T-helper 1 cell treated with Interleukin-12 subunit alpha and Interleukin-12 subunit beta and Interleukin-4 antibody, amounts not matched to agents 30 μg/mL and 1 μg/mL, for 36 hours (primary cell): ENCODE data around the gene AMBN.
"Not testable (repeated sequence)": the region's sequence is repeated elsewhere in the genome, so short reads cannot be mapped to it uniquely, and the experiment has no call there.

ENCODE experiments used
- H3K27ac Mint-ChIP-seq: one replicate; pipeline ENCODE4 v1.8.0; 2021; ENCODE audit warnings: mild to moderate bottlenecking, mixed read lengths
- H3K27me3 Mint-ChIP-seq: one replicate; pipeline ENCODE4 v1.8.0; 2021; ENCODE audit warnings: low read depth, mixed read lengths
- H3K36me3 Mint-ChIP-seq: one replicate; pipeline ENCODE4 v1.8.0; 2021; ENCODE audit warnings: low read depth, mixed read lengths
- H3K4me1 Mint-ChIP-seq: one replicate; pipeline ENCODE4 v1.8.0; 2021; ENCODE audit warnings: low read depth, mixed read lengths
- H3K4me3 Mint-ChIP-seq: one replicate; pipeline ENCODE4 v1.8.0; 2021; ENCODE audit warnings: mild to moderate bottlenecking, moderate library complexity, mixed read lengths
- H3K9me3 Mint-ChIP-seq: one replicate; pipeline ENCODE4 v1.8.0; 2021; ENCODE audit warnings: mixed read lengths

AMBN gene

GRCh38 chr4:70628444-70628843 lies 36.4 kb downstream of the AMBN start, which contains the start of gene ENAM:
TSS of gene ENAM (plus strand) at chr4:70628744. CDS start at chr4:70629501, 757 bp downstream.
- Mint-ChIP-seq H3K4me3 (no peak within 1 kb of the TSS), H3K9me3 (no peaks in the 10 kb centered on the region), H3K27me3 (peaks cover 4% of the 10 kb centered on the region), H3K36me3 (no peaks in the 10 kb centered on the region), H3K4me1 (no peaks in the 10 kb centered on the region), H3K27ac (no peak within 1 kb of the TSS)

GRCh38 chr4:70629469-70630090 lies 37.5 kb downstream of the AMBN start:
- H3K27me3 Mint-ChIP-seq, result peaks cover 7% of the 10 kb centered on the region

GRCh38 chr4:70630162-70630561 lies 38.1 kb downstream of the AMBN start:
- H3K4me3 Mint-ChIP-seq, result no peak overlapping the region
- no peaks in the 10 kb centered on the region for H3K36me3 Mint-ChIP-seq
- H3K4me1 Mint-ChIP-seq, result no peaks in the 10 kb centered on the region
- no peaks in the 10 kb centered on the region for H3K9me3 Mint-ChIP-seq
- H3K27me3 Mint-ChIP-seq, result peaks cover 7% of the 10 kb centered on the region
- H3K27ac Mint-ChIP-seq, result no peak overlapping the region

More at GRCh38 chr4:70629469-70630090, 37.5 kb downstream of the AMBN start:
- H3K9me3 Mint-ChIP-seq, result no peaks in the 10 kb centered on the region
- no peaks in the 10 kb centered on the region for H3K36me3 Mint-ChIP-seq
- no peak overlapping the region for H3K4me3 Mint-ChIP-seq
- no peak overlapping the region for H3K27ac Mint-ChIP-seq
- no peaks in the 10 kb centered on the region for H3K4me1 Mint-ChIP-seq

- no peaks in the 10 kb centered on the region for H3K36me3 Mint-ChIP-seq
- H3K4me1 Mint-ChIP-seq, result no peaks in the 10 kb centered on the region
- no peaks in the 10 kb centered on the region for H3K9me3 Mint-ChIP-seq
- H3K4me3 Mint-ChIP-seq, result no peak overlapping the region
- peaks cover 7% of the 10 kb centered on the region for H3K27me3 Mint-ChIP-seq
- H3K27ac Mint-ChIP-seq, result no peak overlapping the region
Measured at GRCh38 chr4:70632028-70632427, 40.0 kb downstream of the AMBN start.

- Mint-ChIP-seq H3K9me3 (no peaks in the 10 kb centered on the region), H3K36me3 (no peaks in the 10 kb centered on the region), H3K4me3 (no peak overlapping the region), H3K27ac (no peak overlapping the region), H3K4me1 (no peaks in the 10 kb centered on the region), H3K27me3 (peaks cover 7% of the 10 kb centered on the region)
Measured at GRCh38 chr4:70634482-70634881, 42.4 kb downstream of the AMBN start.

GRCh38 chr4:70637239-70637913 lies 45.3 kb downstream of the AMBN start:
- H3K9me3 Mint-ChIP-seq, result no peaks in the 10 kb centered on the region
- H3K4me3 Mint-ChIP-seq, result no peak overlapping the region
- no peaks in the 10 kb centered on the region for H3K36me3 Mint-ChIP-seq
- no peak overlapping the region for H3K27ac Mint-ChIP-seq
- peaks cover 2% of the 10 kb centered on the region for H3K4me1 Mint-ChIP-seq
- peaks cover 3% of the 10 kb centered on the region for H3K27me3 Mint-ChIP-seq

- H3K27me3 Mint-ChIP-seq, result peaks cover 3% of the 10 kb centered on the region
- peaks cover 2% of the 10 kb centered on the region for H3K4me1 Mint-ChIP-seq
- no peaks in the 10 kb centered on the region for H3K36me3 Mint-ChIP-seq
- H3K27ac Mint-ChIP-seq, result no peak overlapping the region
- H3K4me3 Mint-ChIP-seq, result no peak overlapping the region
- H3K9me3 Mint-ChIP-seq, result no peaks in the 10 kb centered on the region
Measured at GRCh38 chr4:70640192-70640591, 48.1 kb downstream of the AMBN start.

GRCh38 chr4:70650741-70651140 lies 58.7 kb downstream of the AMBN start:
- H3K27me3 Mint-ChIP-seq, H3K4me1 Mint-ChIP-seq, H3K9me3 Mint-ChIP-seq, H3K36me3 Mint-ChIP-seq, H3K4me3 Mint-ChIP-seq, H3K27ac Mint-ChIP-seq: not testable (repeated sequence)

- H3K27me3 Mint-ChIP-seq, result no peaks in the 10 kb centered on the region
- H3K9me3 Mint-ChIP-seq, result no peaks in the 10 kb centered on the region
- H3K4me3 Mint-ChIP-seq, result no peak overlapping the region
- H3K36me3 Mint-ChIP-seq, result no peaks in the 10 kb centered on the region
- H3K4me1 Mint-ChIP-seq, result peaks cover 3% of the 10 kb centered on the region
- H3K27ac Mint-ChIP-seq, result no peak overlapping the region
Measured at GRCh38 chr4:70651864-70652506, 59.9 kb downstream of the AMBN start.

GRCh38 chr4:70654605-70655011 lies 62.6 kb downstream of the AMBN start:
- H3K27ac Mint-ChIP-seq, result no peak overlapping the region
- no peak overlapping the region for H3K4me3 Mint-ChIP-seq
- no peaks in the 10 kb centered on the region for H3K9me3 Mint-ChIP-seq
- H3K27me3 Mint-ChIP-seq, result peaks cover 11% of the 10 kb centered on the region
- H3K4me1 Mint-ChIP-seq, result peaks cover 3% of the 10 kb centered on the region
- no peaks in the 10 kb centered on the region for H3K36me3 Mint-ChIP-seq
